K562 (cell line): ENCODE results near the gene ALOX12B. TPM values are rescaled to one million over a fixed set of nuclear protein-coding genes. Genes with fewer than 3 reads are reported as not detected.

Experiments
- BRF1 ChIP-seq: IDR thresholded peaks from 3 replicates; pipeline ENCODE4 v1.6.1; 2011; ENCODE audit warnings: borderline replicate concordance, mild to moderate bottlenecking; ENCODE audit not compliant: insufficient read length; ENCODE audit errors: extremely low read depth
- BRF2 ChIP-seq: IDR thresholded peaks from 3 replicates; pipeline ENCODE4 v1.6.1; 2011; ENCODE audit warnings: borderline replicate concordance, mild to moderate bottlenecking; ENCODE audit not compliant: insufficient read length, insufficient read depth
- CTCF ChIP-seq, 3 experiments: IDR thresholded peaks in 2 of 3; conservative IDR thresholded peaks in 1 of 3; 2 replicates each; pipeline ENCODE4 v1.5.1; 2011 to 2012; ENCODE audit warnings: low read length in 3 of 3, mild to moderate bottlenecking in 3 of 3, control low read depth in 2 of 3, improper control_type of control experiment in 1 of 3, inconsistent platforms in 1 of 3, low read depth in 1 of 3, mixed read lengths in 1 of 3, moderate library complexity in 1 of 3; ENCODE audit not compliant: insufficient read depth in 2 of 3
- HNRNPLL ChIP-seq: fragments of 200-400 bp; formaldehyde crosslinking; IDR thresholded peaks from 2 replicates; pipeline ENCODE4 v1.6.1; 2017; ENCODE audit warnings: low read length, low read depth, mild to moderate bottlenecking; ENCODE audit not compliant: poor library complexity, severe bottlenecking
- MTA3 ChIP-seq: fragments of 450-650 bp; formaldehyde crosslinking; IDR thresholded peaks from 2 replicates; pipeline ENCODE4 v1.6.1; 2017; ENCODE audit warnings: mild to moderate bottlenecking, borderline replicate concordance
- NFATC3 ChIP-seq: fragments of 450-650 bp; IDR thresholded peaks from 2 replicates; pipeline ENCODE4 v1.6.1; 2017; ENCODE audit warnings: mild to moderate bottlenecking
- POLR2H ChIP-seq: IDR thresholded peaks from 2 replicates; pipeline ENCODE4 v1.6.1; 2016; ENCODE audit warnings: missing genetic modification characterization, low read depth, mild to moderate bottlenecking, control low read depth, missing compliant biosample characterization, moderate library complexity
- REST ChIP-seq, 2 experiments: fragments of 450-650 bp; formaldehyde crosslinking in 1 of 2; IDR thresholded peaks; 2 replicates each; pipeline versions ENCODE4 v1.4.0 to v1.6.1; 2014 to 2020; ENCODE audit warnings: mild to moderate bottlenecking in 2 of 2, borderline replicate concordance in 1 of 2, low read depth in 1 of 2
- RNF2 ChIP-seq: sonication (generic); IDR thresholded peaks from 2 replicates; pipeline ENCODE4 v1.6.1; 2016
- TBP ChIP-seq: optimal IDR thresholded peaks from 2 replicates; pipeline ENCODE3; 2011; ENCODE audit warnings: low read depth, low read length, improper control_type of control experiment
- TEAD4 ChIP-seq, 2 experiments: sonication (generic) in 1 of 2; formaldehyde crosslinking in 1 of 2; IDR thresholded peaks; 2 replicates each; pipeline versions ENCODE4 v1.6.1 to v1.8.0; 2012 to 2022; ENCODE audit warnings: borderline replicate concordance in 1 of 2, inconsistent platforms in 1 of 2, low read length in 1 of 2, mild to moderate bottlenecking in 1 of 2, missing genetic modification reagents in 1 of 2
- ZNF354B ChIP-seq: fragments of 250-450 bp; sonication (Bioruptor Pico); IDR thresholded peaks from 2 replicates; pipeline ENCODE4 v1.4.0; 2020
- ZNF766 ChIP-seq: fragments of 200-800 bp; sonication (Bioruptor generic); conservative IDR thresholded peaks from 2 replicates; pipeline ENCODE4 v1.6.1; 2016; ENCODE audit warnings: missing genetic modification characterization, missing compliant biosample characterization
- polyA plus RNA-seq, 8 experiments: library from polyadenylated mRNA; depleted of rRNA in 4 of 8; stranded (reverse) in 5 of 8; unstranded in 3 of 8; fragments of >200 nt; fragmentation: Nextera tagmentation in 2 of 8; fragmentation: Illumina TruSeq in 1 of 8; extraction: Ambion mirVana in 2 of 8; extraction: Trizol in 1 of 8; gene quantifications; 2 replicates each; pipeline versions ENCODE4 v1.2.1 to v1.2.3, GENCODE V29; 2011 to 2014; ENCODE audit warnings: inconsistent platforms in 1 of 8, missing spikeins in 1 of 8
- total RNA-seq, 7 experiments: library from RNA; depleted of rRNA in 6 of 7; stranded (reverse); fragments of >200 nt in 6 of 7; fragmentation: Illumina TruSeq in 2 of 7; extraction: Trizol in 2 of 7; gene quantifications; 2 replicates each; pipeline versions ENCODE4 v1.2.1 to v1.2.3, GENCODE V29; 2011 to 2021; ENCODE audit warnings: low replicate concordance in 1 of 7

The ALOX12B gene
- total and polyA plus RNA-seq, 9 of the 15 experiments (the other 6 are each of a cell fraction or from before 2014, with no cell fraction given): not detected

GRCh38 chr17:8118769-8119580, 31.5 kb upstream of the ALOX12B start (continued):
- TF ChIP-seq ZNF354B (CRISPR knock-in tag): no peak
- peak; percentile 99 for TF ChIP-seq POLR2H (tag)
- 0 out of 2 replicates have a peak, but pooled peaks have one; percentile 15 for TF ChIP-seq ZNF766
- TF ChIP-seq NFATC3: 0 out of 2 replicates have a peak, but pooled peaks have one; percentile 12
- TF ChIP-seq CTCF (IDR thresholded peaks at IDR 0.05 in 2 of 3, conservative IDR thresholded peaks at IDR 0.05 in 1 of 3; ENCODE audit: insufficient read depth in 2 of 3, low read depth in 1 of 3, low read length in 3 of 3): peak; percentile 77 to 89 (median 87)
- peak; percentile 46; the same call in 1 of the 2 replicates for TF ChIP-seq REST (IDR thresholded peaks at IDR 0.05; ENCODE audit: borderline replicate concordance)
- no peak for TF ChIP-seq REST (CRISPR knock-in tag; IDR thresholded peaks at IDR 0.05; ENCODE audit: low read depth)
- TF ChIP-seq MTA3: no peak
- TF ChIP-seq HNRNPLL: peak; percentile 21
- peak; percentile 100 for TF ChIP-seq TBP
- TF ChIP-seq RNF2: peak; percentile 46; the same call in 1 of the 2 replicates
- TF ChIP-seq TEAD4 (IDR thresholded peaks at IDR 0.05; ENCODE audit: low read length): peak; percentile 73
- no peak for TF ChIP-seq TEAD4 (CRISPR knock-in tag; IDR thresholded peaks at IDR 0.05; ENCODE audit: borderline replicate concordance)
- TF ChIP-seq BRF1: peak; percentile 31
- TF ChIP-seq BRF2: no peak
